OCI-LY1 (cell line): Measurements from ENCODE around the gene CFAP91.

ENCODE experiments used
- H2AFZ ChIP-seq: fragments of 200-600 bp; sonication (generic), shearing (Covaris generic); 2 replicates; pipeline ENCODE4 v1.6.0; 2014; ENCODE audit warnings: antibody characterized with exemption, mild to moderate bottlenecking, low read length
- H3F3A ChIP-seq: fragments of 200-600 bp; sonication (generic), shearing (Covaris generic); 2 replicates; pipeline ENCODE4 v1.6.0; 2014; ENCODE audit warnings: mild to moderate bottlenecking, antibody characterized with exemption, low read length, moderate library complexity; ENCODE audit not compliant: insufficient read depth
- H3K27ac ChIP-seq: fragments of 200-600 bp; sonication (generic); 2 replicates; pipeline ENCODE4 v1.5.1; 2014; ENCODE audit warnings: low read length, mixed run types, mild to moderate bottlenecking, low read depth; ENCODE audit not compliant: poor library complexity, severe bottlenecking
- H3K27me3 ChIP-seq: fragments of 200-600 bp; sonication (generic); 2 replicates; pipeline ENCODE4 v1.6.0; 2014; ENCODE audit warnings: antibody characterized with exemption, mild to moderate bottlenecking, low read length, moderate library complexity; ENCODE audit not compliant: insufficient read depth
- H3K36me3 ChIP-seq: fragments of 200-600 bp; sonication (generic); 2 replicates; pipeline ENCODE4 v1.6.1; 2014; ENCODE audit warnings: mild to moderate bottlenecking, antibody characterized with exemption, low read length, moderate library complexity, mixed read lengths; ENCODE audit not compliant: insufficient read depth
- H3K4me1 ChIP-seq: fragments of 200-600 bp; sonication (generic); 2 replicates; pipeline ENCODE4 v1.5.1; 2014; ENCODE audit warnings: mild to moderate bottlenecking, low read length, moderate library complexity; ENCODE audit not compliant: insufficient read depth, severe bottlenecking
- H3K4me2 ChIP-seq: fragments of 200-600 bp; sonication (generic), shearing (Covaris generic); 2 replicates; pipeline ENCODE4 v1.6.1; 2014; ENCODE audit warnings: low read length
- H3K4me3 ChIP-seq: fragments of 200-600 bp; sonication (generic); 2 replicates; pipeline ENCODE4 v1.5.1; 2014; ENCODE audit warnings: low read length, low read depth, mild to moderate bottlenecking, mixed read lengths; ENCODE audit not compliant: poor library complexity, severe bottlenecking
- H3K79me2 ChIP-seq: fragments of 200-600 bp; shearing (Covaris generic); 2 replicates; pipeline ENCODE4 v1.6.1; 2016; ENCODE audit warnings: mixed run types, low read length, mixed read lengths; ENCODE audit not compliant: insufficient read depth
- H3K9ac ChIP-seq: fragments of 200-600 bp; sonication (generic), shearing (Covaris generic); 2 replicates; pipeline ENCODE4 v1.6.1; 2014; ENCODE audit warnings: mild to moderate bottlenecking, low read length, mixed read lengths
- H3K9me2 ChIP-seq: fragments of 200-600 bp; sonication (generic), shearing (Covaris generic); 2 replicates; pipeline ENCODE4 v1.6.1; 2014; ENCODE audit warnings: low read depth, mild to moderate bottlenecking, low read length, mixed read lengths
- H3K9me3 ChIP-seq: fragments of 200-600 bp; shearing (Covaris generic); 2 replicates; pipeline ENCODE4 v1.6.1; 2014; ENCODE audit warnings: low read length, mixed read lengths
- H4K20me1 ChIP-seq: fragments of 200-600 bp; sonication (generic), shearing (Covaris generic); 2 replicates; pipeline ENCODE4 v1.6.0; 2016; ENCODE audit warnings: mild to moderate bottlenecking, low read length; ENCODE audit not compliant: insufficient read depth
- CTCF ChIP-seq: fragments of 200-600 bp; sonication (generic), shearing (Covaris generic); IDR thresholded peaks from 2 replicates; pipeline ENCODE4 v1.5.1; 2017; ENCODE audit warnings: mild to moderate bottlenecking, antibody characterized with exemption, low read length, moderate library complexity, mixed read lengths
- EZH2 ChIP-seq: fragments of 200-600 bp; sonication (generic), shearing (Covaris generic); IDR thresholded peaks from 2 replicates; pipeline ENCODE4 v1.8.0; 2017; ENCODE audit warnings: borderline replicate concordance, mixed run types, mild to moderate bottlenecking, antibody characterized with exemption, low read length, moderate library complexity, mixed read lengths

The CFAP91 gene

DNA sequence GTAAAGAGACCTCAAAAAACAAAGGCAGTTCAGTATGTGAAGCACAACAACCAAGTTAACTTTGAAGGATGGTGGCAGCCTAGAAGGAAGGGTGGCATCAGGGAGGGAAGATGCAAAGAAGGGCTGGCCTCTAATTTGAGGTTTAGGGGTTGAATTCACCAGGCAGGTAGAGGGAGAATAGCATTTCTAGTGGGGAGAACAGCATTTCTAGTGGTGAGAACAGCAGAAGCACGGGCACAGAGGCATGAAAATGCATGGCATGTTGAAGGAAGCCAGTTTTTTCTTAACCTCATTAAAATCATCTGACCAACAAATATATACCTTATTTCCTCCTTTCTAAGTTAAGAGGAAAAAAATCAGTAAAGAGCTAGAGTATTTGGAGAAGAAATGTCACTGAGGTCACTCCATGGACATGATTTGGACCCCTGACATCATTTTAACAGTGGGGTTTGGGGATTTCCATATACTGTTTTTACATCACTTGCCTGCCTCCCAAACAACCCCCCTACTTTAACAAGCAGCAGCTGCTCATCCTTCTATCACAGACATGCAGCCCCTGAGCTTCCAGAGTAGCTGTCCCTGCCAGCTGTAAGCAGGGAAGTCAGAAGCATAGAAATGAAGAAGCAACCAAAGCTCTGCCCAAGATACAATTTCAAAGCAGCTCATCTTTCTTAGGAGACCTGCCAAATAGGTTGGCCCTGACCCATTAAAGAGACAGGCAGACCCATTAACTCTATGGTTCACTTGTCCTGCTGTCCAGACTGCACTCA is 40.0 kb upstream of the CFAP91 start:
- H3K36me3 ChIP-seq: no peaks in the 10 kb centered on the region
- H3F3A ChIP-seq: no peaks in the 10 kb centered on the region
- no peak overlapping the region for H2AFZ ChIP-seq
- no peak overlapping the region for H3K27ac ChIP-seq
- no peak overlapping the region for H3K4me2 ChIP-seq
- H3K9ac ChIP-seq: no peak overlapping the region
- no peak overlapping the region for H3K4me3 ChIP-seq
- H4K20me1 ChIP-seq: no peaks in the 10 kb centered on the region
- no peaks in the 10 kb centered on the region for H3K27me3 ChIP-seq
- H3K9me3 ChIP-seq: no peaks in the 10 kb centered on the region
- H3K4me1 ChIP-seq: no peaks in the 10 kb centered on the region
- no peaks in the 10 kb centered on the region for H3K79me2 ChIP-seq
- no peaks in the 10 kb centered on the region for H3K9me2 ChIP-seq
- no peak for TF ChIP-seq EZH2
- no peak for TF ChIP-seq CTCF

- no peak overlapping the region for H3K9ac ChIP-seq
- peaks cover 6% of the 10 kb centered on the region; the same call in 1 of the 2 replicates for H3K36me3 ChIP-seq
- TF ChIP-seq EZH2: no peak
- no peak for TF ChIP-seq CTCF
- no peaks in the 10 kb centered on the region for H3F3A ChIP-seq
- no peaks in the 10 kb centered on the region for H4K20me1 ChIP-seq
- no peak overlapping the region for H3K4me2 ChIP-seq
- no peaks in the 10 kb centered on the region for H3K9me3 ChIP-seq
- H3K27ac ChIP-seq: no peak overlapping the region
- no peaks in the 10 kb centered on the region for H3K79me2 ChIP-seq
- no peaks in the 10 kb centered on the region for H3K27me3 ChIP-seq
- no peaks in the 10 kb centered on the region for H3K4me1 ChIP-seq
- no peaks in the 10 kb centered on the region for H3K9me2 ChIP-seq
- H2AFZ ChIP-seq: no peak overlapping the region
- no peak overlapping the region for H3K4me3 ChIP-seq
These were observed 38.9 kb upstream of the CFAP91 start for GRCh38 chr3:119663885-119664284.

GRCh38 chr3:119664370-119664769 is 38.5 kb upstream of the CFAP91 start:
- Histone ChIP-seq H3K27ac (no peak overlapping the region), H3K4me3 (no peak overlapping the region), H2AFZ (no peak overlapping the region)

More at GRCh38 chr3:119664370-119664769, 38.5 kb upstream of the CFAP91 start:
- Histone ChIP-seq H3K9me2 (no peaks in the 10 kb centered on the region), H3K9ac (no peak overlapping the region), H3K4me2 (no peak overlapping the region), H3K27me3 (no peaks in the 10 kb centered on the region), H3K4me1 (no peaks in the 10 kb centered on the region), H4K20me1 (no peaks in the 10 kb centered on the region), H3K79me2 (no peaks in the 10 kb centered on the region), H3K36me3 (peaks cover 11% of the 10 kb centered on the region; the same call in 1 of the 2 replicates), H3K9me3 (no peaks in the 10 kb centered on the region), H3F3A (no peaks in the 10 kb centered on the region)
- TF ChIP-seq CTCF: no peak
- no peak for TF ChIP-seq EZH2
